Dedifferentiated amniotic fluid mesenchymal stem cell (primary cell): Measurements from ENCODE around the gene SRRM5.
"Not testable (repeated sequence)": the region's sequence is repeated elsewhere in the genome, so short reads cannot be mapped to it uniquely, and the experiment has no call there.

ENCODE experiments used
- DNase-seq: peaks from one replicate; pipeline ENCODE4 v3.0.0-alpha.2; 2016; ENCODE audit errors: extremely low spot score

SRRM5 gene

GRCh38 chr19:43611788-43612187 is at the start of gene SRRM5:
Gene SRRM5 (plus strand): TSS chr19:43612088. CDS start chr19:43612122, 34 bp downstream.
- DNase-seq, result no peak

- no peak for DNase-seq
Measured at GRCh38 chr19:43562226-43562697, 49.6 kb upstream of the SRRM5 start.

- no peak for DNase-seq
Measured at GRCh38 chr19:43562698-43563241, 49.1 kb upstream of the SRRM5 start.

GRCh38 chr19:43563816-43564457 is 48.0 kb upstream of the SRRM5 start:
- DNase-seq, result no peak

- no peak for DNase-seq
Measured at GRCh38 chr19:43564800-43565199, 47.1 kb upstream of the SRRM5 start.

- no peak for DNase-seq
Measured at GRCh38 chr19:43569657-43570056, 42.2 kb upstream of the SRRM5 start.

GRCh38 chr19:43570174-43570791 is 41.6 kb upstream of the SRRM5 start:
- no peak for DNase-seq

GRCh38 chr19:43572171-43572588 is 39.7 kb upstream of the SRRM5 start:
- DNase-seq, result no peak

- no peak for DNase-seq
Measured at GRCh38 chr19:43574424-43575155, 37.3 kb upstream of the SRRM5 start.

GRCh38 chr19:43575156-43575950 is 36.5 kb upstream of the SRRM5 start, which contains the start of the genes PINLYP and XRCC1:
Gene PINLYP (plus strand): TSS chr19:43575801. CDS start chr19:43577192, 1,391 bp downstream.
Gene XRCC1 (minus strand): TSS chr19:43575527. CDS start chr19:43575458, 69 bp downstream.
- DNase-seq, result peak; percentile 99

- no peak for DNase-seq
Measured at GRCh38 chr19:43575955-43576878, 35.7 kb upstream of the SRRM5 start.

- no peak for DNase-seq
Measured at GRCh38 chr19:43578787-43579186, 33.1 kb upstream of the SRRM5 start.

- DNase-seq, result no peak
Measured at GRCh38 chr19:43581467-43581866, 30.4 kb upstream of the SRRM5 start.

- DNase-seq, result no peak
Measured at GRCh38 chr19:43582495-43582894, 29.4 kb upstream of the SRRM5 start.

GRCh38 chr19:43584484-43584883 is 27.4 kb upstream of the SRRM5 start:
- no peak for DNase-seq

- DNase-seq, result no peak
Measured at GRCh38 chr19:43586346-43586745, 25.5 kb upstream of the SRRM5 start.

GRCh38 chr19:43587029-43587428 is 24.9 kb upstream of the SRRM5 start:
- not testable (repeated sequence) for DNase-seq

GRCh38 chr19:43589277-43589676 is 22.6 kb upstream of the SRRM5 start:
- no peak for DNase-seq

- DNase-seq, result no peak
Measured at GRCh38 chr19:43589678-43590077, 22.2 kb upstream of the SRRM5 start.
